PC-9 (cell line): Measurements from ENCODE around the gene HES5. TPM values are rescaled to one million over a fixed set of nuclear protein-coding genes. Genes with fewer than 3 reads are reported as not detected.
A peak's percentile ranks its signal among the peaks of the same experiment; 100 is the strongest.

Experiments used
- BruUV-seq: library from RNA; stranded (reverse); fragments of 400-500 nt; replicated peaks from 2 replicates; lab custom pipeline; 2021; lab: Mats Ljungman, UMichigan
- CTCF ChIA-PET: fragments of 300-600 bp; sonication (Branson Sonifier 250); formaldehyde crosslinking; loops from one replicate; lab custom pipeline; 2022; ENCODE audit warnings: antibody characterized with exemption; lab: Charles Lee
- POLR2A ChIA-PET: fragments of 300-600 bp; sonication (Branson Sonifier 250); formaldehyde crosslinking; loops from one replicate; lab custom pipeline; 2022; ENCODE audit warnings: antibody characterized with exemption; ENCODE audit not compliant: unreplicated experiment; lab: Charles Lee
- DNase-seq, 2 experiments: peaks; one replicate each; pipeline versions ENCODE4 v3.0.0 to v3.0.0-alpha.2; 2015 to 2022; ENCODE audit warnings: mixed read lengths in 1 of 2
- H2AFZ ChIP-seq: fragments of 200-600 bp; sonication (generic); 2 replicates; pipeline ENCODE4 v1.8.1; 2017; ENCODE audit warnings: antibody characterized with exemption
- H3F3A ChIP-seq: fragments of 200-600 bp; sonication (generic); 2 replicates; pipeline ENCODE4 v1.8.1; 2017; ENCODE audit warnings: antibody characterized with exemption, mild to moderate bottlenecking, low read depth; ENCODE audit not compliant: insufficient read depth
- H3K27ac ChIP-seq: fragments of 200-600 bp; sonication (generic); 2 replicates; pipeline ENCODE4 v1.6.1; 2016; ENCODE audit warnings: mixed run types
- H3K27me3 ChIP-seq: fragments of 200-600 bp; sonication (generic); 2 replicates; pipeline ENCODE4 v1.6.1; 2016; ENCODE audit warnings: low read depth, mixed run types; ENCODE audit not compliant: insufficient read depth
- H3K36me3 ChIP-seq: fragments of 200-600 bp; sonication (generic); 2 replicates; pipeline ENCODE4 v1.6.1; 2016; ENCODE audit warnings: low read depth, mixed run types
- H3K4me1 ChIP-seq: fragments of 200-600 bp; sonication (generic); replicated peaks from 2 replicates; pipeline ENCODE4 v1.6.1; 2016; ENCODE audit warnings: mixed run types; ENCODE audit not compliant: insufficient read depth
- H3K4me2 ChIP-seq: fragments of 200-600 bp; sonication (generic); 2 replicates; pipeline ENCODE4 v1.6.1; 2017; ENCODE audit warnings: mixed run types
- H3K4me3 ChIP-seq: fragments of 200-600 bp; sonication (generic); 2 replicates; pipeline ENCODE4 v1.6.1; 2016; ENCODE audit warnings: mixed run types
- H3K79me2 ChIP-seq: fragments of 200-600 bp; sonication (generic); 2 replicates; pipeline ENCODE4 v1.6.1; 2017; ENCODE audit warnings: low read depth, mixed run types
- H3K9me2 ChIP-seq: fragments of 200-600 bp; sonication (generic); 2 replicates; pipeline ENCODE4 v1.8.1; 2017; ENCODE audit warnings: mild to moderate bottlenecking; ENCODE audit not compliant: insufficient read depth
- H3K9me3 ChIP-seq: fragments of 200-600 bp; sonication (generic); 2 replicates; pipeline ENCODE4 v1.8.1; 2016; ENCODE audit warnings: low read depth; ENCODE audit not compliant: insufficient read depth
- H4K20me1 ChIP-seq: fragments of 200-600 bp; sonication (generic); 2 replicates; pipeline ENCODE4 v1.8.1; 2017; ENCODE audit not compliant: insufficient read depth
- CTCF ChIP-seq: fragments of 200-600 bp; sonication (generic); conservative IDR thresholded peaks from 2 replicates; pipeline ENCODE4 v1.6.1; 2017; ENCODE audit warnings: mixed run types, antibody characterized with exemption, mild to moderate bottlenecking, moderate library complexity
- EZH2 ChIP-seq: fragments of 200-600 bp; sonication (generic); IDR thresholded peaks from 2 replicates; pipeline ENCODE4 v1.8.0; 2017; ENCODE audit warnings: antibody characterized with exemption, low read depth
- intact Hi-C: fragments of 100-400 bp; cut with micrococcal nuclease; formaldehyde crosslinking; loops from one replicate; pipeline ENCODE4 v1.10.0; 2022; ENCODE audit not compliant: unreplicated experiment
- total RNA-seq: library from RNA; stranded (reverse); gene quantifications from 2 replicates; pipeline ENCODE4 v1.2.3, GENCODE V29; 2021

HES5 gene
- total RNA-seq, 1 experiment from 2014 or later, result not detected

GRCh38 chr1:2532485-2533160 lies 2.6 kb upstream of the HES5 start:
- Histone ChIP-seq H3F3A (no peaks in the 10 kb centered on the region; the same call in 1 of the 2 replicates), H3K9me3 (no peaks in the 10 kb centered on the region), H3K27me3 (peaks cover 21% of the 10 kb centered on the region), H3K4me2 (peak overlapping the region; percentile 48), H3K27ac (no peak overlapping the region), H2AFZ (no peak overlapping the region), H3K36me3 (no peaks in the 10 kb centered on the region), H3K4me3 (no peak overlapping the region), H4K20me1 (no peaks in the 10 kb centered on the region), H3K79me2 (no peaks in the 10 kb centered on the region), H3K4me1 (peaks cover 31% of the 10 kb centered on the region), H3K9me2 (no peaks in the 10 kb centered on the region)
- BruUV-seq, result no TSS peak
- intact Hi-C loops, result loop anchor here (10.0 kb wide), 1 partner anchor 218 kb away; no protein-coding TSS in a partner anchor
- DNase-seq, result no peak
- POLR2A ChIA-PET, result interaction anchor here (0.6 to 0.8 kb wide), 2 partner anchors 17 to 52 kb away, joined by 3 to 8 read pairs; no protein-coding TSS in a partner anchor
- CTCF ChIA-PET, result no interaction called here
- TF ChIP-seq CTCF, result no peak
- TF ChIP-seq EZH2, result no peak

GRCh38 chr1:2530513-2531361 lies 674 bp upstream of the HES5 start:
- Histone ChIP-seq H3K4me1 (peaks cover 39% of the 10 kb centered on the region), H3K79me2 (peaks cover 2% of the 10 kb centered on the region), H3K4me3 (no peak overlapping the region), H4K20me1 (no peaks in the 10 kb centered on the region), H3K27ac (no peak overlapping the region), H2AFZ (no peak overlapping the region), H3K4me2 (no peak overlapping the region), H3K9me2 (no peaks in the 10 kb centered on the region), H3K27me3 (peaks cover 21% of the 10 kb centered on the region), H3F3A (peaks cover 6% of the 10 kb centered on the region; the same call in 1 of the 2 replicates), H3K9me3 (no peaks in the 10 kb centered on the region), H3K36me3 (no peaks in the 10 kb centered on the region)
- intact Hi-C loops, result loop anchor here (10.0 kb wide), 1 partner anchor 216 kb away; no protein-coding TSS in a partner anchor
- no peak for TF ChIP-seq EZH2
- TF ChIP-seq CTCF, result no peak
- no TSS peak for BruUV-seq
- ChIA-PET POLR2A (interaction anchor here (0.6 to 0.7 kb wide), 3 partner anchors 18 to 1257 kb away, joined by 4 to 11 read pairs (median 8); no protein-coding TSS in a partner anchor), CTCF (no interaction called here)
- DNase-seq, result no peak
